ENCODE data around the gene CABLES1.
"Not testable (repeated sequence)": the region's sequence is repeated elsewhere in the genome, so short reads cannot be mapped to it uniquely, and the experiment has no call there.

Gene CABLES1

GRCh38 chr18:23143016-23143814 is 7.9 kb downstream of the CABLES1 start:
- no peak for DNase-seq (ENCODE audit: low read depth)

GRCh38 chr18:23143815-23144261 is 8.6 kb downstream of the CABLES1 start:
- no peak for DNase-seq (ENCODE audit: low read depth)

DNA sequence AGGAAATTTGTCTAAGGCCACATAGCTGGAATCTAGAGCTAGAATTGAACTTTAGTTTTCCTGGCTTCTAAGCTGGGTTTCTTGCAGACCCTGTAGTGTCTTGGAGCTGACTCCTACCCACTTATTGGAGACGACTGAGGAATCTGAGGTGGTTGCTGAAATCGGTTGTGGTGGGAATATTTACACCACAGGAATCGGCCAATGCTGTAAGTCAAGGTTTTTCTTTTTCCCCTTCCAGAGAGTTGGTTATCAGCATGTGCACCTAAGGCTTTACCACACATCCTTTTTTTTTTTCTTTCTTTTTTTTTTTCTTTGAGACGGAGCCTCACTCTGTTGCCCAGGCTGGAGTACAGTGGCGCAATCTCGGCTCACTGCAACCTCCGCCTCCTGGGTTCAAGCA is 9.4 kb downstream of the CABLES1 start:
- no peak for DNase-seq (ENCODE audit: low read depth)

GRCh38 chr18:23145621-23146020 is 10.3 kb downstream of the CABLES1 start:
- DNase-seq (ENCODE audit: low read depth) = no peak

- no peak for DNase-seq (ENCODE audit: low read depth)
Observed at GRCh38 chr18:23146861-23147469, 11.7 kb downstream of the CABLES1 start.

- DNase-seq (ENCODE audit: low read depth) = no peak
Observed at GRCh38 chr18:23148382-23148781, 13.1 kb downstream of the CABLES1 start.

GRCh38 chr18:23149570-23149969 is 14.3 kb downstream of the CABLES1 start:
- DNase-seq (ENCODE audit: low read depth) = no peak

- DNase-seq (ENCODE audit: low read depth) = no peak
Observed at GRCh38 chr18:23151414-23152099, 16.3 kb downstream of the CABLES1 start.

DNA sequence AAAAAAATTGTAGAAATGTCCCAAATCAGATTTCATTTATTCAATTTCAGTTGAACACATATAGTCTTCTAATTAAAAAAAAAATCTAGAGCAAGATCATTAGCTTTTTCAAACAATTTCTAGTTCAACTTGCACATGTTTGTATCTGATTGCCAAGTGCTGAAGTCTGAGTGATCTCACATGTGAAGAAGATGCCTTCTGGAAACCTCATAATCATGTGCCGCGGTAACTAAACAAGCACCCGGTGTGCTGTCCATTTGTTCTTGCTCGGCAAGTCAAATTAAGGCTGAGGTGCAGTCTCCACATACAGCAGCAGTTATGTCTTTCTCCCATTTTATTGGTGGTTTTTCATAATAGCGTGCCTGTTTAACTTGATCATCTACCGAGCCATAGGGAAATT is 18.7 kb downstream of the CABLES1 start:
- DNase-seq (ENCODE audit: low read depth) = no peak

DNA sequence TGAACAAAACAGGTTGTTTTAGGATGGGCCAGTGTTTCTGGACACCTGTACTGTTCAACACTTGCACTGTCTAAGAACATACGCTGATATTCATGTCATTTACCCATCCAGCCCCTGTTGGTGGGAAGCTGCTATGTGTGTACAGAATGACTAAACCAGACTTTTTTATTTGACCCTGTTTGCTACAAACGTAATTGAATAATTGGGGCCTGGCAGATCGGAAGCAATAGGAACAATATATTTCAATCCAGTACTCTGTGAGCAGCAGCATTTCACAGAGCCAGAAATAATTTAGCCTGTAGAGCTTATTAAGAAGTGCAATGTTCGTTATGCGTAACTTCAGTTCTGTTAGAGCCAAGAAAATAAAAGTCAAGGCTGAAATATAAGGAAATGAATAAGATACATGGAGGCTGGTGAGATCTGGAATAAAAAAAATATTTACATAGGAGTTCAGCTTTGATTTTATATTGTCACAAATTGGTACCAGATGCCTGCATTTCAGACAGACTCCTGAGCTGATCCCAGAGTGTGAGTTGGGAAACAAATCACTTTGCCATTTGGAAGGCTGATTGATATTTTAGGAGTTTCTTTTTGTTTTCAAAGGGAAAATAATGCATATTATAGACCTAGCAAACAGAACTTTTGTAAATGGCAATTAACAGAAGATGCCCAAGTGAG is 19.7 kb downstream of the CABLES1 start:
- DNase-seq (ENCODE audit: low read depth) = no peak

DNA sequence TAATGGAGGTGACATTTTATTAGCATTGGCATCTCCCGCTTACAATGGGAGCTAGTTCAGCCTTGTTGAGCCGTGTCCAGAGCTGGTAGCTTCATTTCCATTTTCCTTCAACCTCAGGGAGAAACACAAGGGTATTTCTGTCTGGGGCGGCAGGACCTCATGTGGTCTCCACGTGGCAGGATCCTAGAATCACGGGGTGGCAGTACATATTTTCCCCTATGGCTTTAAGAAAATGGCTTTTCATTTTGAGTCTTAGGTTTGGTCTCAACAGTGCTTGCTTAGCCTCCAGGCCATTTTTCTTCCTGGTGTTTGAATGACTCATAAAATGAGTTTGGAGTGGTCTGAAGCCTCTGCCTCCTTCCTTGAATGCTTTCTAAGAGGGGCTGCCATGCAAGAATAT is 20.3 kb downstream of the CABLES1 start:
- DNase-seq (ENCODE audit: low read depth) = no peak

- DNase-seq (ENCODE audit: low read depth) = no peak
Observed at GRCh38 chr18:23156134-23156533, 20.8 kb downstream of the CABLES1 start.

GRCh38 chr18:23158058-23158457 is 22.8 kb downstream of the CABLES1 start:
- DNase-seq (ENCODE audit: low read depth) = no peak

DNA sequence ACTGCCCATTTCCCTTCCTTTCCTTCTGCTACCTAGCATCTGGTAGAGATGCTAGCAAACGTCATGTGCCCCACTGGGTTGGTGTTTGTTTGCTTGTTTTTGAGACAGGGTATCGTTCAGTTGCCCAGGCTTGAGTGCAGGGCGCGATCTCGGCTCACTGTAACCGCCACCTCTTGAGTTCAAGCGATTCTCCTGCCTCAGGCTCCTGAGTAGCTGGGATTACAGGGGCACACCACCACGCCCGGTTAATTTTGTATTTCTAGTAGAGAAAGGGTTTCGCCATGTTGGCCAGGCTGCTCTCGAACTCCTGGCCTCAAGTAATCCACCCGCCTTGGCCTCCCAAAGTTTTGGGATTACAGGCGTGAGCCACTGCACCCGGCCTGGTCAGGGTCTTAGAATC is 23.6 kb downstream of the CABLES1 start:
- not testable (repeated sequence) for DNase-seq (ENCODE audit: low read depth)

DNA sequence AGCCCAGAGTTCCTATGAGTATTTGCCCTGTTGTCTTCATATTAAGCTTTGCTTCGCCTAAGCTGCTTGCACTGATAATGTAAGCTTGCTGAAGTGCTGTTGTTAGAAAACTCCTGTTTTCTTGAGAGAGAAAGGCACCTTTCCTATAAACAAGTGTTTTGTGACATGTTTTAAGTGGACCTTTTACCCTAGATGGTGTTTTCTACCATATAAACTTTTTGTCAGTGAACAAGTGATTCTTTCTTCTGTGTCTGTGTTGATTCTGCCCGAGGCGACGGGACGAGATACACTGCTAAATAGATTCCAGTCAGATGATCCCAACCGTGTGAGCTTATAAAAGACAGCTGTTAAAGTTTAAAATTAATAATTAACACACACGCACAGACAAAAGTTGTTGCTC is 24.1 kb downstream of the CABLES1 start:
- no peak for DNase-seq (ENCODE audit: low read depth)

DNA sequence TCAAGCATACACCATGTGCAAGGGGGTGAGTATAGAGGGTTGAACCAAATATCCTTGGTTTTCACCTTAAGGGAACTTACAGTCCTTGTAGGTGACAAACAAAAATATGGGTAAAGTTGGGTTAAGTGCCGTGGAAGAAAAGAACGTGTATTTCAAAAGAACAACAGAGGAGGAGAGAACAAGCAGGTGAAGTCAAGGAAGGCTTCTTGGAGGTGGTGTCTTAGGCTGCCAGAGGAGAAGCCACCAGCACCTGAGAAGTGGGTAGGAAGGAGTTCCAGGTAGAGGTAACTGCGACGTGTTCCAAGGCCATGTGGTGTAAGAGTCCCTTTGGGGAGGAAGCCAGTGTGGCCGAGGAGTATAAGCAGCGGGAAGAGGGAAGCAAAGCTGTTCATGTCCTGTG is 27.2 kb downstream of the CABLES1 start:
- no peak for DNase-seq (ENCODE audit: low read depth)

- no peak for DNase-seq (ENCODE audit: low read depth)
Observed at GRCh38 chr18:23163786-23164533, 28.7 kb downstream of the CABLES1 start.

DNA sequence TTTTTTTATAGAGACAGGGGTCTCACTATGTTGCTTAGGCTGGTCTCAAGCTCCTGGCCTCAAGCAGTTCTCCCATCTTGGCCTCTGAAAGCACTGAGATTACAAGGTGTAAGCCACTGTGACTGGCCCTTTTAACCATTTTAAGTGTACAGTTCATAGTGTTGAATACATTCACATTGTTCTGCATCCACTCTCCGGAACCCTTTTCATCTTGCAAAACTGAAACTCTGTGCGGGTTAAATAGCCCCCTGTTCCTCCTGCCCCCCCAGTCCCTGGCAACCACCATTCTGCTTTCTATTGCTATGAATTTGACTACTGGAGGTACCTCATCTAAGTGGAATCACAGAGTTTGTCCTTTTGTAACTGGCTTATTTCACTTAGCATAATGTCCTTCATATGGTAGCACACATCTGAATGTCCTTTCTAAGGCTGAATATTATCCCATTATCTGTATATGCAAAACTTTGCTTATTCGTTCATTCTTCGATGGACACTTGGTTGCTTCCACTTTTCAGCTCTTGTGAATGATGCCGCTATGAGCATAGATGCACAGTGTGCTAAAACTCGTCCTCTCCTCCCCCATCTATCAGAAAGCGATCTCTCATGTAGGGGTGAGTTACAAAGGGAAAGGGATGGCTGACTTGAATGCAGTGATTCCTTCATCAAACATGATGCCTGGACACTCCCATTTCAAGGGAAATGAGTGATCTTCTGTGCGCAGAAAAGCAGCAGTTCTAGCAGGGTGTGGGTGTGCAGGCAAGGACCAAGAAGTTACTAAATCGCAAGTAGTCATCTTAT is 30.2 kb downstream of the CABLES1 start:
- DNase-seq (ENCODE audit: low read depth) = no peak

DNA sequence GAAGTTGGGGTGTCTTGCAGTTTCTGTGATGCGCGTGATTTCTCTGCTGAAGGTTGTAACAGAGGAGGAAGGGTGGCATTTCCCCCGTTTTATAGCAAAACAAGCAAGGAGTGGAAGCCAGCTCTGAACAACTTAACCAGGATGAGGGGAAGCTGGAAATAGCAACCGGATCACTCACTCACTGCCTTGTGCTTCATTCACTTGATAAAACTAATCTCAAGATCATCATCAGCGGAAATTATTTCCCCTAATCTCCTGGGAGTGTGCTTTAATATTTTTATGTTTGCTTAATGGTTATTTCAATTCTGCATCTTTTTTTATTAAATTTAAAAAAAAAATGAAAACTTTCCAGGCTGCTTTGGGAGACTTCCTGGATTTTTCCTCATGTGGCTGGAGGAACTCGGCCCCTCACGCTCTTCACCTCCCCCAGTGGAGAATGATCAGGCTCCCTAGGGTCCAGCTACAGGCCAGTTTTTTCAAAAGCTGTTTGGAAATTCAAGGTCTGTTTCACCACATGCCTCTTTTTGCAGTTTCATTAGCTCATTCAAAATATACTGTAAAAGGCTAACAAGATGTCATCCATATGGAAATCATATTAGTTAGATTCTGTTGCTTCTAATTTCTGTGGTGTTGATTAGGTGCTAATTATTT is 31.7 kb downstream of the CABLES1 start:
- no peak for DNase-seq (ENCODE audit: low read depth)

GRCh38 chr18:23169673-23170044 is 34.4 kb downstream of the CABLES1 start:
- DNase-seq (ENCODE audit: low read depth) = no peak

DNA sequence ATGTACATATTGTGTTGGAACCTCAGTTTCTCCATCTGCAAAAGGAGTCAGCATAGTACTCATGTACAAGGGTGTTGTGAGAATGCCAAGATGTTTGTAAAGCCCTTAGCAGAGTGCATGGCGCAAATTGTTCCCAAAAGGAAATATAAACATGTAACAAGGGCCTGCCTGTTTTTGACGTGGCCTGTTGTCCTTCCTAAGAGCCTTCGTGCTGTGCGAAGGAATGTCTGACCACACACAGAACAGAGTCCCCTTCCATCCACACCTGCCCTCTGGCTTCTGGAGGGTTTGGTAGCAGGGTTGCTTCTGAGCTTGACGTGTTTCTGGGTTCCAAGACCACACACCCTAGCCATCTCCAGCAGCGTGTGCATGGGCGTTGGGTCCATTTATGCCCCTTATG is 34.9 kb downstream of the CABLES1 start:
- DNase-seq (ENCODE audit: low read depth) = no peak

Measured in stimulated activated CD8-positive, alpha-beta memory T cell treated with anti-CD3 and anti-CD28 coated beads, Interleukin-12 subunit alpha, Interleukin-12 subunit beta, amount 100 ng/mL, for 1 hour (primary cell).